H7 (cell line): Measurements from ENCODE around the gene ALOX5. TPM values are rescaled to one million over a fixed set of nuclear protein-coding genes. Genes with fewer than 3 reads are reported as not detected.

ENCODE experiments used
- DNase-seq: peaks from one replicate; pipeline ENCODE4 v3.0.0; 2012
- H3K27me3 ChIP-seq: 2 replicates; pipeline ENCODE4 v1.6.0; 2011; ENCODE audit warnings: mild to moderate bottlenecking, low read length; ENCODE audit not compliant: control insufficient read depth, insufficient read depth
- H3K36me3 ChIP-seq: replicated peaks from 2 replicates; pipeline ENCODE4 v1.5.1; 2011; ENCODE audit warnings: low read length; ENCODE audit not compliant: control insufficient read depth, insufficient read depth
- H3K4me3 ChIP-seq: 2 replicates; pipeline ENCODE4 v1.5.1; 2011; ENCODE audit warnings: low read depth, mild to moderate bottlenecking, control low read depth, low read length, moderate library complexity; ENCODE audit not compliant: insufficient read depth
- total RNA-seq: library from RNA; depleted of rRNA; stranded (reverse); fragments of >200 nt; shearing (Covaris generic); gene quantifications from 2 replicates; pipeline ENCODE4 v1.2.3, GENCODE V29; 2014; rRNA removed

Gene ALOX5
- total RNA-seq, 1 experiment from 2014 or later, result 0.10 TPM

- H3K4me3 ChIP-seq, result no peak overlapping the region
- H3K27me3 ChIP-seq, result no peaks in the 10 kb centered on the region
- no peaks in the 10 kb centered on the region for H3K36me3 ChIP-seq
- no peak for DNase-seq
Observed at GRCh38 chr10:45488365-45488764, 114.3 kb downstream of the ALOX5 start.

- Histone ChIP-seq H3K27me3 (no peaks in the 10 kb centered on the region), H3K36me3 (no peaks in the 10 kb centered on the region), H3K4me3 (no peak overlapping the region)
- no peak for DNase-seq
Observed at GRCh38 chr10:45490277-45490676, 116.3 kb downstream of the ALOX5 start.

GRCh38 chr10:45491061-45491460 is 117.0 kb downstream of the ALOX5 start:
- no peak for DNase-seq
- no peak overlapping the region for H3K4me3 ChIP-seq
- H3K27me3 ChIP-seq, result no peaks in the 10 kb centered on the region
- H3K36me3 ChIP-seq, result no peaks in the 10 kb centered on the region

Other genes with a start within 250 kb of the ALOX5 start
- not detected in 2 replicates for gene OR13A1, start 58.6 kb upstream of the ALOX5 start, total RNA-seq